Measurements from ENCODE around the gene SPP1. TPM values are rescaled to one million over a fixed set of nuclear protein-coding genes. Genes with fewer than 3 reads are reported as not detected.
"Not testable (repeated sequence)": the region's sequence is repeated elsewhere in the genome, so short reads cannot be mapped to it uniquely, and the experiment has no call there.

Gene SPP1
- polyA plus RNA-seq, 2 donors: 0.59 to 1.6 TPM

- H3K4me1 ChIP-seq (ENCODE audit: control insufficient read depth in 2 of 2, insufficient read depth in 2 of 2, low read length in 1 of 2): no peaks in the 10 kb centered on the region
- no peak overlapping the region for H3K27ac ChIP-seq (ENCODE audit: low read depth in 2 of 2, low read length in 1 of 2)
- H3K27me3 ChIP-seq (ENCODE audit: control insufficient read depth in 1 of 2, insufficient read depth in 2 of 2, low read length in 2 of 2): no peaks in the 10 kb centered on the region
- H3K9me3 ChIP-seq (ENCODE audit: control insufficient read depth in 2 of 2, insufficient read depth in 1 of 2, low read depth in 1 of 2, low read length in 1 of 2): no peaks in the 10 kb centered on the region
- H3K4me3 ChIP-seq (ENCODE audit: low read depth in 1 of 2, low read length in 2 of 2): no peak overlapping the region
- H3K36me3 ChIP-seq (ENCODE audit: control insufficient read depth in 2 of 2, insufficient read depth in 2 of 2, low read length in 1 of 2): no peaks in the 10 kb centered on the region
These were observed 36.8 kb upstream of the SPP1 start for GRCh38 chr4:87938746-87939145.

GRCh38 chr4:87939978-87940690, 35.4 kb upstream of the SPP1 start:
- 54 to 70% methylated on average over 2 of the region's 2 CpGs for WGBS, 2 donors

GRCh38 chr4:87940809-87941208, 34.7 kb upstream of the SPP1 start:
- H3K27me3 ChIP-seq (ENCODE audit: control insufficient read depth in 1 of 2, insufficient read depth in 2 of 2, low read length in 2 of 2); H3K9me3 ChIP-seq (ENCODE audit: control insufficient read depth in 2 of 2, insufficient read depth in 1 of 2, low read depth in 1 of 2, low read length in 1 of 2); H3K27ac ChIP-seq (ENCODE audit: low read depth in 2 of 2, low read length in 1 of 2); H3K4me3 ChIP-seq (ENCODE audit: low read depth in 1 of 2, low read length in 2 of 2); H3K36me3 ChIP-seq (ENCODE audit: control insufficient read depth in 2 of 2, insufficient read depth in 2 of 2, low read length in 1 of 2); H3K4me1 ChIP-seq (ENCODE audit: control insufficient read depth in 2 of 2, insufficient read depth in 2 of 2, low read length in 1 of 2): not testable (repeated sequence)
- 93 to 94% methylated on average over 2 of the region's 2 CpGs for WGBS, 2 donors

More at GRCh38 chr4:87939978-87940690, 35.4 kb upstream of the SPP1 start:
- no peaks in the 10 kb centered on the region for H3K9me3 ChIP-seq (ENCODE audit: control insufficient read depth in 2 of 2, insufficient read depth in 1 of 2, low read depth in 1 of 2, low read length in 1 of 2)
- H3K27me3 ChIP-seq (ENCODE audit: control insufficient read depth in 1 of 2, insufficient read depth in 2 of 2, low read length in 2 of 2): no peaks in the 10 kb centered on the region
- H3K4me3 ChIP-seq (ENCODE audit: low read depth in 1 of 2, low read length in 2 of 2): no peak overlapping the region
- H3K4me1 ChIP-seq (ENCODE audit: control insufficient read depth in 2 of 2, insufficient read depth in 2 of 2, low read length in 1 of 2): no peaks in the 10 kb centered on the region
- H3K36me3 ChIP-seq (ENCODE audit: control insufficient read depth in 2 of 2, insufficient read depth in 2 of 2, low read length in 1 of 2): no peaks in the 10 kb centered on the region
- H3K27ac ChIP-seq (ENCODE audit: low read depth in 2 of 2, low read length in 1 of 2): no peak overlapping the region

GRCh38 chr4:87941537-87942392, 33.7 kb upstream of the SPP1 start:
- Histone ChIP-seq H3K27ac (ENCODE audit: low read depth in 2 of 2, low read length in 1 of 2) (no peak overlapping the region), H3K9me3 (ENCODE audit: control insufficient read depth in 2 of 2, insufficient read depth in 1 of 2, low read depth in 1 of 2, low read length in 1 of 2) (no peaks in the 10 kb centered on the region), H3K4me3 (ENCODE audit: low read depth in 1 of 2, low read length in 2 of 2) (no peak overlapping the region), H3K36me3 (ENCODE audit: control insufficient read depth in 2 of 2, insufficient read depth in 2 of 2, low read length in 1 of 2) (no peaks in the 10 kb centered on the region), H3K27me3 (ENCODE audit: control insufficient read depth in 1 of 2, insufficient read depth in 2 of 2, low read length in 2 of 2) (no peaks in the 10 kb centered on the region), H3K4me1 (ENCODE audit: control insufficient read depth in 2 of 2, insufficient read depth in 2 of 2, low read length in 1 of 2) (no peaks in the 10 kb centered on the region)
- 67 to 74% methylated on average over 5 of the region's 5 CpGs for WGBS, 2 donors

DNA sequence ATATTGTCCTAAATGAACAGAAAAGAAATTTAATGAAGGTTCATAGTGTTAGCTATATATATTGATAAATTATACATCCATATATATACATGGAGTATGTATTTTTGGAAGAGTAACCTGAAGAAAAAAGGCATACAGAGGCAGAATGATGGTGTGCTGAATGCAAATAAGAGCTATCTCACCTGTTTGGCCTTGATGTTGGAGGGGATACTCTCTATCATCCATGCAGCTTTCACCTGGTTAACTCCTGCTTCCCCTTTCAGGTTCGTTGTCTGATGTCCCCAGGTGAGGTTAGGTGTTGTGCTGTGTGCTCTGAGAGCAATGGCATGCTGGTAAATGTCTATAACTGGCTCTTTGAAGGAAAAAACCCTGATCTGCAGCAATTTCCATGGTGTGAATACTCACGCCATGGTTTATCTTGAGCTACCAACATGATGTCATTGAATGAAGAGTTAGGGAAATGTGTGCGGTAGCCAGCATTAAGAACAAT, 31.8 kb upstream of the SPP1 start:
- Histone ChIP-seq H3K9me3 (ENCODE audit: control insufficient read depth in 2 of 2, insufficient read depth in 1 of 2, low read depth in 1 of 2, low read length in 1 of 2) (no peaks in the 10 kb centered on the region), H3K27ac (ENCODE audit: low read depth in 2 of 2, low read length in 1 of 2) (no peak overlapping the region), H3K27me3 (ENCODE audit: control insufficient read depth in 1 of 2, insufficient read depth in 2 of 2, low read length in 2 of 2) (no peaks in the 10 kb centered on the region), H3K4me3 (ENCODE audit: low read depth in 1 of 2, low read length in 2 of 2) (no peak overlapping the region), H3K36me3 (ENCODE audit: control insufficient read depth in 2 of 2, insufficient read depth in 2 of 2, low read length in 1 of 2) (no peaks in the 10 kb centered on the region), H3K4me1 (ENCODE audit: control insufficient read depth in 2 of 2, insufficient read depth in 2 of 2, low read length in 1 of 2) (no peaks in the 10 kb centered on the region)
- WGBS, 2 donors: 90 to 92% methylated on average over 3 of the region's 3 CpGs

DNA sequence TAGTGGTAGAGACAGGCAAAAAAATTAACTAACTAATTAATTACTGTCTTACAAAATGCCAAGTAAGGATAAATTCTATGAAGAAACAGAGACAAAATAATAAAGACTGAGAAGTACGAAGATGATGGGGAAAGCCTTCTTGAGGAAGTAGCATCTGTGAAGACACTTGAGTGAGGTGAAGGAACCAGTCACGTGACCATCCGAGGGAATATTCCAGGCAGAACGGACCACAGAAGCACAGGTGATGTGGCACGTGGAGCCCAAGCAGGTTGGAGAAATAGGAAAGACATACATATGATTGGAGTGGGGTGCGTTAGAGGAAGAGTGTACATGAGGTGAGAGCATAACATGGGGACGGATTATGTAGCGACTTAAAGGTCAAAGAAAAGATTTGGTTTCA, 30.5 kb upstream of the SPP1 start:
- H3K27me3 ChIP-seq (ENCODE audit: control insufficient read depth in 1 of 2, insufficient read depth in 2 of 2, low read length in 2 of 2): no peaks in the 10 kb centered on the region
- H3K36me3 ChIP-seq (ENCODE audit: control insufficient read depth in 2 of 2, insufficient read depth in 2 of 2, low read length in 1 of 2): no peaks in the 10 kb centered on the region
- H3K4me1 ChIP-seq (ENCODE audit: control insufficient read depth in 2 of 2, insufficient read depth in 2 of 2, low read length in 1 of 2): no peaks in the 10 kb centered on the region
- WGBS, 2 donors: 91 to 94% methylated on average over 8 of the region's 8 CpGs
- H3K9me3 ChIP-seq (ENCODE audit: control insufficient read depth in 2 of 2, insufficient read depth in 1 of 2, low read depth in 1 of 2, low read length in 1 of 2): no peaks in the 10 kb centered on the region
- no peak overlapping the region for H3K27ac ChIP-seq (ENCODE audit: low read depth in 2 of 2, low read length in 1 of 2)
- no peak overlapping the region for H3K4me3 ChIP-seq (ENCODE audit: low read depth in 1 of 2, low read length in 2 of 2)

DNA sequence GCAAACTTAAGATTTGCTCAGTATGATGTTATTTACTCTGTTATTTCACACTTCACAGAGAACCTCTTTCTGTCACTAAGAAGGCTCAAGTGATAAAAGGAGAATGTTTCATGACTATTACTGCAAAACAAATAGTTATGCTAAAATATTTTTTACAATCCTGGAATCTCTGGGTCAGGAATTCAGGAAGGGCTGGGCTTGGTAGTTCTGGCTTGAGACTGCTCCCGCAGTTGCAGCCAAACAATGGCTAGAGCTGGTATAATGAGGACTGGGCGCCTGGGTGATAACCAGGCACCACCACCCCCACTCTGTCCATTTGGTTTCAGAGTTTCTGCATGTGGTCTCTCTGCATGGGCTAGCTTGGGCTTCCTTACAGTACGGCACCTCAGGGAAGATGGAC, 28.7 kb upstream of the SPP1 start:
- H3K27me3 ChIP-seq (ENCODE audit: control insufficient read depth in 1 of 2, insufficient read depth in 2 of 2, low read length in 2 of 2): no peaks in the 10 kb centered on the region
- no peak overlapping the region for H3K27ac ChIP-seq (ENCODE audit: low read depth in 2 of 2, low read length in 1 of 2)
- no peaks in the 10 kb centered on the region for H3K36me3 ChIP-seq (ENCODE audit: control insufficient read depth in 2 of 2, insufficient read depth in 2 of 2, low read length in 1 of 2)
- WGBS, 2 donors: 82 to 88% methylated on average over 3 of the region's 3 CpGs
- peaks cover 0 to 2% of the 10 kb centered on the region in 2 donors for H3K9me3 ChIP-seq (ENCODE audit: control insufficient read depth in 2 of 2, insufficient read depth in 1 of 2, low read depth in 1 of 2, low read length in 1 of 2)
- H3K4me3 ChIP-seq (ENCODE audit: low read depth in 1 of 2, low read length in 2 of 2): no peak overlapping the region
- H3K4me1 ChIP-seq (ENCODE audit: control insufficient read depth in 2 of 2, insufficient read depth in 2 of 2, low read length in 1 of 2): no peaks in the 10 kb centered on the region

- no peak overlapping the region for H3K4me3 ChIP-seq (ENCODE audit: low read depth in 1 of 2, low read length in 2 of 2)
- 73 to 76% methylated on average over 6 of the region's 6 CpGs for WGBS, 2 donors
- no peaks in the 10 kb centered on the region for H3K27me3 ChIP-seq (ENCODE audit: control insufficient read depth in 1 of 2, insufficient read depth in 2 of 2, low read length in 2 of 2)
- peaks cover 0 to 2% of the 10 kb centered on the region in 2 donors for H3K9me3 ChIP-seq (ENCODE audit: control insufficient read depth in 2 of 2, insufficient read depth in 1 of 2, low read depth in 1 of 2, low read length in 1 of 2)
- H3K4me1 ChIP-seq (ENCODE audit: control insufficient read depth in 2 of 2, insufficient read depth in 2 of 2, low read length in 1 of 2): no peaks in the 10 kb centered on the region
- no peaks in the 10 kb centered on the region for H3K36me3 ChIP-seq (ENCODE audit: control insufficient read depth in 2 of 2, insufficient read depth in 2 of 2, low read length in 1 of 2)
- no peak overlapping the region for H3K27ac ChIP-seq (ENCODE audit: low read depth in 2 of 2, low read length in 1 of 2)
These were observed 27.9 kb upstream of the SPP1 start for GRCh38 chr4:87947381-87948160.

DNA sequence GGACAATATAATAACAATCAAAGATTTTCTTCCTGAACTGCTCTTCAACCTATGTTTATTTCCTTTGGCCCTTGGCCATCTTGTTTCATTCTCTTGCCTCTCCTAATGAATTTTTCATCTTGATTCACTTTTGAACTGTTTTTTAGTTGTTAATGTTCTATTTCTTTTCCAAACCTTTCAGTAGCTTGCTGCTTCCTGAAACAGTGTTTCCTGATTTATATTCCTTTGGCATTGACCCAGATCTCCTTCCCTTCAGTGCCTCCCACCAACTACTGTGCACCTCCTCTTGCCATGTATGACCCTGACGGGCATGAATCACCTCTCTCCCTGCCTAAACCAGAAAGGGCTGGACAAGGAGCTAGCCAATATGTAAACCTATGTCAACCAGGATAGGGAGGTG, 25.6 kb upstream of the SPP1 start:
- no peaks in the 10 kb centered on the region for H3K36me3 ChIP-seq (ENCODE audit: control insufficient read depth in 2 of 2, insufficient read depth in 2 of 2, low read length in 1 of 2)
- H3K4me1 ChIP-seq (ENCODE audit: control insufficient read depth in 2 of 2, insufficient read depth in 2 of 2, low read length in 1 of 2): no peaks in the 10 kb centered on the region
- H3K9me3 ChIP-seq (ENCODE audit: control insufficient read depth in 2 of 2, insufficient read depth in 1 of 2, low read depth in 1 of 2, low read length in 1 of 2): peaks cover 0 to 2% of the 10 kb centered on the region in 2 donors
- WGBS, 2 donors: 30 to 33% methylated on average over 1 of the region's 1 CpG
- H3K4me3 ChIP-seq (ENCODE audit: low read depth in 1 of 2, low read length in 2 of 2): no peak overlapping the region
- H3K27ac ChIP-seq (ENCODE audit: low read depth in 2 of 2, low read length in 1 of 2): no peak overlapping the region
- no peaks in the 10 kb centered on the region for H3K27me3 ChIP-seq (ENCODE audit: control insufficient read depth in 1 of 2, insufficient read depth in 2 of 2, low read length in 2 of 2)

Data from esophagus (tissue), 2 donors.